CD4-positive, alpha-beta T cell treated with Interleukin-15 for 4 hours (primary cell): ENCODE data around the gene GNB3.
A peak's percentile ranks its signal among the peaks of the same experiment; 100 is the strongest.
"Not testable (repeated sequence)": the region's sequence is repeated elsewhere in the genome, so short reads cannot be mapped to it uniquely, and the experiment has no call there.

Experiments used
- DNase-seq: peaks from one replicate; pipeline ENCODE4 v3.0.0-alpha.2; 2020; ENCODE audit warnings: low spot score

GNB3 gene

GRCh38 chr12:6883683-6884082, 43.0 kb downstream of the GNB3 start:
- DNase-seq = no peak

- DNase-seq = no peak
These were observed 43.8 kb downstream of the GNB3 start for GRCh38 chr12:6884539-6884938.

GRCh38 chr12:6886206-6886999, 45.7 kb downstream of the GNB3 start:
- not testable (repeated sequence) for DNase-seq

- DNase-seq = no peak
These were observed 46.7 kb downstream of the GNB3 start for GRCh38 chr12:6887460-6887859.

GRCh38 chr12:6888360-6888759, 47.6 kb downstream of the GNB3 start:
- DNase-seq = no peak

GRCh38 chr12:6888794-6889193, 48.1 kb downstream of the GNB3 start:
- not testable (repeated sequence) for DNase-seq

GRCh38 chr12:6889775-6890573, 49.2 kb downstream of the GNB3 start:
- DNase-seq = not testable (repeated sequence)

- peak; percentile 98 for DNase-seq
These were observed 50.3 kb downstream of the GNB3 start for GRCh38 chr12:6890789-6891645.

- DNase-seq = no peak
These were observed 50.9 kb downstream of the GNB3 start for GRCh38 chr12:6891646-6892001.

GRCh38 chr12:6892683-6893082, 52.0 kb downstream of the GNB3 start:
- not testable (repeated sequence) for DNase-seq

GRCh38 chr12:6894321-6894720, 53.6 kb downstream of the GNB3 start:
- no peak for DNase-seq
